SK-N-SH (cell line): ENCODE results near the gene POU2F1. TPM values are rescaled to one million over a fixed set of nuclear protein-coding genes. Genes with fewer than 3 reads are reported as not detected.

Experiments
- CTCF ChIA-PET: fragments of 300-600, 350-600 bp; formaldehyde crosslinking; extraction: SDS; loops from one replicate; lab custom pipeline; 2021; lab: Yijun Ruan, JAX
- POLR2A ChIA-PET: fragments of 350-600 bp; sonication (Branson Sonifier 250); formaldehyde crosslinking; extraction: SDS; loops from one replicate; lab custom pipeline; 2020; ENCODE audit warnings: antibody characterized with exemption, inconsistent platforms; lab: Yijun Ruan, JAX
- DNase-seq: peaks from one replicate; pipeline ENCODE4 v3.0.0; 2012
- H2AFZ ChIP-seq: fragments of 200-600 bp; sonication (generic); 2 replicates; pipeline ENCODE4 v1.8.1; 2016; ENCODE audit warnings: antibody characterized with exemption, mild to moderate bottlenecking, low read depth
- H3F3A ChIP-seq: fragments of 200-600 bp; sonication (generic); replicated peaks from 2 replicates; pipeline ENCODE3; 2016; ENCODE audit warnings: antibody characterized with exemption, mild to moderate bottlenecking; ENCODE audit not compliant: insufficient read depth
- H3K27ac ChIP-seq, 2 experiments: fragments of 200-500 bp in 1 of 2; fragments of 200-600 bp in 1 of 2; sonication (Bioruptor generic) in 1 of 2; sonication (generic), shearing (Covaris generic) in 1 of 2; 2 replicates each; pipeline versions ENCODE4 v1.5.1 to v1.6.1; 2014 to 2016; ENCODE audit warnings: low read depth in 2 of 2, inconsistent platforms in 1 of 2, low read length in 1 of 2, mild to moderate bottlenecking in 1 of 2, mixed read lengths in 1 of 2
- H3K27me3 ChIP-seq: fragments of 200-600 bp; sonication (generic), shearing (Covaris generic); 2 replicates; pipeline ENCODE4 v1.6.1; 2016; ENCODE audit warnings: mixed run types; ENCODE audit not compliant: insufficient read depth
- H3K36me3 ChIP-seq, 2 experiments: fragments of 200-500 bp in 1 of 2; fragments of 200-600 bp in 1 of 2; sonication (Bioruptor generic) in 1 of 2; sonication (generic) in 1 of 2; replicated peaks in 1 of 2; 2 replicates each; pipeline versions ENCODE3 to v1.5.1; 2014 to 2016; ENCODE audit warnings: low read length in 1 of 2, mild to moderate bottlenecking in 1 of 2; ENCODE audit not compliant: insufficient read depth in 2 of 2, control insufficient read depth in 1 of 2
- H3K4me1 ChIP-seq, 2 experiments: fragments of 200-500 bp in 1 of 2; fragments of 200-600 bp in 1 of 2; sonication (Bioruptor generic) in 1 of 2; sonication (generic), shearing (Covaris generic) in 1 of 2; 2 replicates each; pipeline versions ENCODE4 v1.5.1 to v1.6.1; 2014 to 2016; ENCODE audit warnings: low read depth in 1 of 2, low read length in 1 of 2, mixed run types in 1 of 2; ENCODE audit not compliant: insufficient read depth in 2 of 2, control insufficient read depth in 1 of 2
- H3K4me2 ChIP-seq: fragments of 200-600 bp; sonication (generic), shearing (Covaris generic); 2 replicates; pipeline ENCODE4 v1.6.1; 2017; ENCODE audit warnings: mixed run types
- H3K4me3 ChIP-seq, 2 experiments: fragments of 200-500 bp in 1 of 2; fragments of 200-600 bp in 1 of 2; sonication (Bioruptor generic) in 1 of 2; sonication (generic), shearing (Covaris generic) in 1 of 2; 2 replicates each; pipeline versions ENCODE4 v1.5.1 to v1.8.1; 2014 to 2016; ENCODE audit warnings: low read depth in 2 of 2, inconsistent platforms in 1 of 2, low read length in 1 of 2, mild to moderate bottlenecking in 1 of 2, mixed read lengths in 1 of 2, moderate library complexity in 1 of 2
- H3K79me2 ChIP-seq: fragments of 200-600 bp; sonication (generic); 2 replicates; pipeline ENCODE4 v1.8.1; 2017; ENCODE audit warnings: mild to moderate bottlenecking; ENCODE audit not compliant: insufficient read depth
- H3K9ac ChIP-seq: fragments of 200-600 bp; sonication (generic); 2 replicates; pipeline ENCODE4 v1.6.1; 2017; ENCODE audit warnings: mixed run types
- H3K9me2 ChIP-seq: fragments of 200-600 bp; sonication (generic); 2 replicates; pipeline ENCODE4 v1.6.1; 2017; ENCODE audit warnings: mixed run types
- H3K9me3 ChIP-seq: fragments of 200-600 bp; sonication (generic); 2 replicates; pipeline ENCODE4 v1.6.1; 2017; ENCODE audit warnings: mixed run types, mild to moderate bottlenecking, moderate library complexity
- H4K20me1 ChIP-seq: fragments of 200-600 bp; sonication (generic); 2 replicates; pipeline ENCODE4 v1.6.1; 2017; ENCODE audit warnings: mild to moderate bottlenecking, mixed run types; ENCODE audit not compliant: insufficient read depth
- EP300 ChIP-seq, 2 experiments: IDR thresholded peaks; 2 replicates each; pipeline versions ENCODE4 v1.4.0 to v1.6.1; 2012; ENCODE audit warnings: borderline replicate concordance in 1 of 2, low read depth in 1 of 2, low read length in 1 of 2
- FOSL2 ChIP-seq: IDR thresholded peaks from 2 replicates; pipeline ENCODE4 v1.4.0; 2012; ENCODE audit warnings: low read depth, mild to moderate bottlenecking, moderate library complexity, borderline replicate concordance
- MXI1 ChIP-seq: IDR thresholded peaks from 2 replicates; pipeline ENCODE4 v1.6.1; 2012; ENCODE audit warnings: mild to moderate bottlenecking, low read depth, low read length, improper control_type of control experiment
- NFIC ChIP-seq: IDR thresholded peaks from 2 replicates; pipeline ENCODE4 v1.4.0; 2012; ENCODE audit warnings: borderline replicate concordance
- RAD21 ChIP-seq: IDR thresholded peaks from 2 replicates; pipeline ENCODE4 v1.6.1; 2012; ENCODE audit warnings: mild to moderate bottlenecking, low read length
- RFX5 ChIP-seq: IDR thresholded peaks from 2 replicates; pipeline ENCODE4 v1.6.1; 2012; ENCODE audit warnings: mild to moderate bottlenecking, improper control_type of control experiment, low read length
- RXRA ChIP-seq: IDR thresholded peaks from 2 replicates; pipeline ENCODE4 v1.4.0; 2012; ENCODE audit warnings: low read depth, mild to moderate bottlenecking, borderline replicate concordance
- SIN3A ChIP-seq: IDR thresholded peaks from 2 replicates; pipeline ENCODE4 v1.6.1; 2012; ENCODE audit warnings: low read depth, mild to moderate bottlenecking, low read length, moderate library complexity, borderline replicate concordance
- TCF12 ChIP-seq: IDR thresholded peaks from 2 replicates; pipeline ENCODE4 v1.4.0; 2012
- TEAD4 ChIP-seq: IDR thresholded peaks from 2 replicates; pipeline ENCODE4 v1.4.0; 2012; ENCODE audit warnings: mild to moderate bottlenecking, borderline replicate concordance; ENCODE audit not compliant: insufficient read depth
- YY1 ChIP-seq: IDR thresholded peaks from 2 replicates; pipeline ENCODE4 v1.4.0; 2012; ENCODE audit warnings: low read depth, mild to moderate bottlenecking
- polyA plus RNA-seq, 3 experiments: library from polyadenylated mRNA; depleted of rRNA; stranded (reverse); fragments of >200 nt; gene quantifications; 2 replicates each; pipeline ENCODE4 v1.2.3, GENCODE V29; 2012
- TF ChIP-seq, protein P1 (sequence below): IDR thresholded peaks from 2 replicates; pipeline ENCODE4 v1.6.1; 2012; ENCODE audit warnings: mild to moderate bottlenecking, low read depth, low read length, moderate library complexity
- TF ChIP-seq, protein P2 (sequence below): fragments of 150-350 bp; IDR thresholded peaks from 2 replicates; pipeline ENCODE4 v1.6.1; 2017; ENCODE audit warnings: antibody characterized with exemption, low read length, low read depth, borderline replicate concordance
- TF ChIP-seq, protein P3 (sequence below): IDR thresholded peaks from 2 replicates; pipeline ENCODE4 v1.4.0; 2012; ENCODE audit warnings: low read depth, borderline replicate concordance

The POU2F1 gene
- polyA plus RNA-seq, 1 of the 3 experiments (the other 2 are of a cell fraction) = 1.2 TPM

DNA sequence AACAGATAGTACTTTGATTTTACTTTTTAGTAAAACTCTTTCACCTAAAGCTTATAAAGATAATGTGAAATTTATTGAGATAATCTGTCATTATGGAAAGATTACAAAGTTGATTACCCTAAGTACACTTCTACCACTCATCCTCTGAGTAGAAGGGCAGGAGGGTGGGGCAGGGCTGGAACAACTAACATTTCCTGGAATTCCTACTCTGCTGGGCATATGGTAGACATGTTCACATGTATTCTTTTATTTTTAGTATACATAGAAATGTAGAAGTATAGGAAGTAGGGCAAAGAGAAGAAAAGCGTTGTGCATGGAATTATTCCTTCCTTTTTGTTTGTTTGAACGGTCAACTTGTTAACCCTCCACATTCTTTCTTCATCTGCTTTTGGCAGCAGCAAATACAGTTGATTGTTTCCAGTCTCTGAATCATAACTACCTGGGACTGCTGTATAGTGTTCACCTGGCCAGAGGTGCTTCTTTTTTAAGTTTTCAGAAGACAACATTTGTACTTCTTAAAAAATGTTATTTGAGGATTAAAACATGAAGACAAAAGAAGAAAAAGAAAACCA, 85.1 kb downstream of the POU2F1 start (continued):
- TF ChIP-seq, protein P1, sequence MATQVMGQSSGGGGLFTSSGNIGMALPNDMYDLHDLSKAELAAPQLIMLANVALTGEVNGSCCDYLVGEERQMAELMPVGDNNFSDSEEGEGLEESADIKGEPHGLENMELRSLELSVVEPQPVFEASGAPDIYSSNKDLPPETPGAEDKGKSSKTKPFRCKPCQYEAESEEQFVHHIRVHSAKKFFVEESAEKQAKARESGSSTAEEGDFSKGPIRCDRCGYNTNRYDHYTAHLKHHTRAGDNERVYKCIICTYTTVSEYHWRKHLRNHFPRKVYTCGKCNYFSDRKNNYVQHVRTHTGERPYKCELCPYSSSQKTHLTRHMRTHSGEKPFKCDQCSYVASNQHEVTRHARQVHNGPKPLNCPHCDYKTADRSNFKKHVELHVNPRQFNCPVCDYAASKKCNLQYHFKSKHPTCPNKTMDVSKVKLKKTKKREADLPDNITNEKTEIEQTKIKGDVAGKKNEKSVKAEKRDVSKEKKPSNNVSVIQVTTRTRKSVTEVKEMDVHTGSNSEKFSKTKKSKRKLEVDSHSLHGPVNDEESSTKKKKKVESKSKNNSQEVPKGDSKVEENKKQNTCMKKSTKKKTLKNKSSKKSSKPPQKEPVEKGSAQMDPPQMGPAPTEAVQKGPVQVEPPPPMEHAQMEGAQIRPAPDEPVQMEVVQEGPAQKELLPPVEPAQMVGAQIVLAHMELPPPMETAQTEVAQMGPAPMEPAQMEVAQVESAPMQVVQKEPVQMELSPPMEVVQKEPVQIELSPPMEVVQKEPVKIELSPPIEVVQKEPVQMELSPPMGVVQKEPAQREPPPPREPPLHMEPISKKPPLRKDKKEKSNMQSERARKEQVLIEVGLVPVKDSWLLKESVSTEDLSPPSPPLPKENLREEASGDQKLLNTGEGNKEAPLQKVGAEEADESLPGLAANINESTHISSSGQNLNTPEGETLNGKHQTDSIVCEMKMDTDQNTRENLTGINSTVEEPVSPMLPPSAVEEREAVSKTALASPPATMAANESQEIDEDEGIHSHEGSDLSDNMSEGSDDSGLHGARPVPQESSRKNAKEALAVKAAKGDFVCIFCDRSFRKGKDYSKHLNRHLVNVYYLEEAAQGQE = no peak

DNA sequence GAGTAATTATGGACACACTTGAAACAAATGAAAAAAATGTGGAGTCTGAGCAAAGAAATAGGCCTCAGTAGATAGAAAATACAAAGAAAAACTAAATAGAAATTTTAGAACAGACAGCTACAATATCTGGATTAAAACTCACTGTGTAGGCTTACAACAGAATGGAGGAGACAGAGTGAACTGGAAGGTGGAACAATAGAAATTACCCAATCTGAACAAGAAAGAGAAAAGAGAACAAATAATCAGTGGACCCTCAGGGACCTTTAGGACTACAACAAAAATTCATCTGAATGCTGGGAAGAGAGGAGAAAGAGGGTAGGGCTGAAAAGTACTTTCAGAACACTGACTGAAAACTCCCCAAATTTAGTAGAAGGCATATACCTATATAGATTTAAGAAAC, 90.0 kb downstream of the POU2F1 start:
- DNase-seq = no peak
- no peaks in the 10 kb centered on the region for H3K27me3 ChIP-seq
- no peaks in the 10 kb centered on the region for H4K20me1 ChIP-seq
- no peak overlapping the region for H3K27ac ChIP-seq
- no peaks in the 10 kb centered on the region for H3K9me2 ChIP-seq
- ChIA-PET CTCF (interaction anchor here (1.5 kb wide), 1 partner anchor 223 kb away, joined by 3 read pairs; no protein-coding TSS in a partner anchor), POLR2A (interaction anchor here (1.0 kb wide), 1 partner anchor 9 kb away, joined by 4 read pairs; no protein-coding TSS in a partner anchor)
- no peaks in the 10 kb centered on the region; a peak in 1 of 4 replicates for H3K4me1 ChIP-seq
- H3K9ac ChIP-seq = no peak overlapping the region
- no peak overlapping the region for H2AFZ ChIP-seq
- no peaks in the 10 kb centered on the region for H3K9me3 ChIP-seq
- TF ChIP-seq, protein P2, sequence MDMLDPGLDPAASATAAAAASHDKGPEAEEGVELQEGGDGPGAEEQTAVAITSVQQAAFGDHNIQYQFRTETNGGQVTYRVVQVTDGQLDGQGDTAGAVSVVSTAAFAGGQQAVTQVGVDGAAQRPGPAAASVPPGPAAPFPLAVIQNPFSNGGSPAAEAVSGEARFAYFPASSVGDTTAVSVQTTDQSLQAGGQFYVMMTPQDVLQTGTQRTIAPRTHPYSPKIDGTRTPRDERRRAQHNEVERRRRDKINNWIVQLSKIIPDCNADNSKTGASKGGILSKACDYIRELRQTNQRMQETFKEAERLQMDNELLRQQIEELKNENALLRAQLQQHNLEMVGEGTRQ = no peak
- no peak for TF ChIP-seq NFIC
- no peak for TF ChIP-seq RAD21
- TF ChIP-seq RFX5 = no peak
- no peak for TF ChIP-seq TCF12
- TF ChIP-seq YY1 = no peak
- TF ChIP-seq MXI1 = no peak
- TF ChIP-seq SIN3A = no peak
- TF ChIP-seq RXRA = no peak
- no peak for TF ChIP-seq FOSL2
- no peak for TF ChIP-seq TEAD4
- TF ChIP-seq, protein P3, sequence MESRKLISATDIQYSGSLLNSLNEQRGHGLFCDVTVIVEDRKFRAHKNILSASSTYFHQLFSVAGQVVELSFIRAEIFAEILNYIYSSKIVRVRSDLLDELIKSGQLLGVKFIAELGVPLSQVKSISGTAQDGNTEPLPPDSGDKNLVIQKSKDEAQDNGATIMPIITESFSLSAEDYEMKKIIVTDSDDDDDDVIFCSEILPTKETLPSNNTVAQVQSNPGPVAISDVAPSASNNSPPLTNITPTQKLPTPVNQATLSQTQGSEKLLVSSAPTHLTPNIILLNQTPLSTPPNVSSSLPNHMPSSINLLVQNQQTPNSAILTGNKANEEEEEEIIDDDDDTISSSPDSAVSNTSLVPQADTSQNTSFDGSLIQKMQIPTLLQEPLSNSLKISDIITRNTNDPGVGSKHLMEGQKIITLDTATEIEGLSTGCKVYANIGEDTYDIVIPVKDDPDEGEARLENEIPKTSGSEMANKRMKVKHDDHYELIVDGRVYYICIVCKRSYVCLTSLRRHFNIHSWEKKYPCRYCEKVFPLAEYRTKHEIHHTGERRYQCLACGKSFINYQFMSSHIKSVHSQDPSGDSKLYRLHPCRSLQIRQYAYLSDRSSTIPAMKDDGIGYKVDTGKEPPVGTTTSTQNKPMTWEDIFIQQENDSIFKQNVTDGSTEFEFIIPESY = no peak
- no peak for TF ChIP-seq EP300 (IDR thresholded peaks at IDR 0.05; ENCODE audit: borderline replicate concordance in 1 of 2, low read depth in 1 of 2, low read length in 1 of 2)
- no peaks in the 10 kb centered on the region for H3K36me3 ChIP-seq
- H3K4me3 ChIP-seq = no peak overlapping the region
- no peak overlapping the region for H3K4me2 ChIP-seq
- no peaks in the 10 kb centered on the region for H3F3A ChIP-seq
- peaks cover 8% of the 10 kb centered on the region; the same call in 1 of the 2 replicates for H3K79me2 ChIP-seq
